AG20443 (cell line): ENCODE measurements around the gene BATF2.
"Not testable (repeated sequence)": the region's sequence is repeated elsewhere in the genome, so short reads cannot be mapped to it uniquely, and the experiment has no call there.

ENCODE experiments used
- DNase-seq: peaks from one replicate; pipeline ENCODE4 v3.0.0; 2012; ENCODE audit warnings: low spot score, mixed read lengths

Gene BATF2

DNA sequence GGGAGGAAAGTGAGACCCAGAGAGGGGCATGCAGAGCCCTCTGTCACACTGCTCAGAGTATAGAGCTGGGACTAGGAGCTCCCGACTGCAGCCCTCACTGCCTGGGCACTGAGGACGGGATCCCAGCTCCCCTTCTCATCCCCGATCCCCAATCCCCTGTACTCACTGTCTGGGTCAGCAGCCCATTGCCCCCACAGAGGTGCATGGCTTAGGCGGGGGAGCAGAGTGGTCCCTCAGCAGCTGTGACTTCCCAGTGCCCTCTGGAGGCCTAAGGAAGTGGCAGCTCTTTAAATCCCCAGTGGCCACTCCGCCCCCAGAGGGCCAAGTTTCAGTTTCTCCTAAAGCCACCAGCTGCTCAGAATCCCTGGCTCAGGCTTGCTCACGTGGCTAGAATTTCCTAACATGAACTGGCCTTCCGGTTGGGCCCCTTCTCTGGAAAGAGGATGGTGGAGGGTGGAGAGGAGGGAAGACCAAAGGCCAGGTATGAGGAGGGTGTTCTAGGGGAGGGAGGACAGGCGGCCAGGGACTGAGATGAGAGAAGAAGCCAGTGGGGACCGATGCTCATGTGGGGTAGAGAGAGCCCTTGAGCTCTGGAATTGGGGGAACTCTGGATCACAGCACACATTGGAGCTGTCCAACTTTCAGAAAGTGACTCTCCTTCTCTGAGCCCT is at the start of gene BATF2:
Gene BATF2 (minus strand): TSS at position 262 of the 671 bp plus-strand sequence. CDS start 57 bp downstream, at position 205.
- peak; percentile 74 for DNase-seq

GRCh38 chr11:65045728-65046127 is 49.0 kb upstream of the BATF2 start:
- no peak for DNase-seq

DNA sequence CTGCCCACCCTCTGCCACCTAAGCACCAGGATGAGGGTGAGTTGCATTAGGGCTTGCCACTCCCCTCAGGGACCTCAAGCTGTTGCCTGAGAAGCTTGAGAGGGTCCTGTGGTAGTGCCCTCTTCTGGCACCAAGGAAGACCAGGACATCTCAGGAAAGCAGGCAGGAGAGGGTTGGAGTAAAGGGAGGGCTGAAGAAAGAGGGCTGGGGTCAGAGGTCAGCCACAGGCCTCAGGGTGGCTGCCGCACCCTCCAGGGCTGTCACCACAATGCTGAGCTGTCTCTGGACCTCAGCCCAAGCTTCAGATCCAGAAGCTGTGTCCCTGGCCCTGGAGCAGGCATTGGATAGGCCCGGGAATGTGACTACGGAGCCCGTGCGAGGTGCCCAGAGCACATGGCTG is 48.3 kb upstream of the BATF2 start:
- no peak for DNase-seq

DNA sequence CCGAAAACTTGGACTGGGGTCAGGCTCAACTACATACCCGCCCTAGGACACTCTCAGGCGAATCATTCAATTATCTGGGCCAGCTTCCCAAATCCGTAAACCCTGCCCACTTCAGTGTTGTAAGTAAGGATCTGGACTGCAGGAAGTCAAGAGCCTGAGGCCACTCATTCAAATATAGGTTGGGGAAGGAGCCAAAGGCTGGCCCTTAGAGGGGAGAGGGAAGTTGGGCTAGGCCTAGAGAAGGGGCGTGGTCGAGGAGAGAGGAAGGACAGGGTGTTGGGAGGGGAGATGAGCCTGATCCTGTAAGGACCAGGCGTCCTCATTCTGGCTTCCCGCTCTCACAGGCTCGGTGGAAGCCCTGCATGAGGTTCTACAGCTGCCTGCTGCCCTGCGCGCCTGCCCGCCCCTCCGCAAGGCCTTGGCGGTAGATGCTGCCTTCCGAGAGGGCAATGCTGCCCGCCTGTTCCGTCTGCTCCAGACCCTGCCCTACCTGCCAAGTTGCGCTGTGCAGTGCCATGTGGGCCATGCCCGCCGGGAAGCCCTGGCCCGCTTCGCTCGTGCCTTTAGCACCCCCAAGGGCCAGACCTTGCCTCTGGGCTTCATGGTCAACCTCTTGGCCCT is 47.2 kb upstream of the BATF2 start:
- peak; percentile 68 for DNase-seq

- DNase-seq, result no peak
Observed at GRCh38 chr11:65042891-65043290, 46.1 kb upstream of the BATF2 start.

- peak; percentile 95 for DNase-seq
Observed at GRCh38 chr11:65040847-65041622, 44.3 kb upstream of the BATF2 start, which contains the start of gene SAC3D1. TSS of gene SAC3D1 (plus strand) at chr11:65041210. CDS start at chr11:65041293, 83 bp downstream.

DNA sequence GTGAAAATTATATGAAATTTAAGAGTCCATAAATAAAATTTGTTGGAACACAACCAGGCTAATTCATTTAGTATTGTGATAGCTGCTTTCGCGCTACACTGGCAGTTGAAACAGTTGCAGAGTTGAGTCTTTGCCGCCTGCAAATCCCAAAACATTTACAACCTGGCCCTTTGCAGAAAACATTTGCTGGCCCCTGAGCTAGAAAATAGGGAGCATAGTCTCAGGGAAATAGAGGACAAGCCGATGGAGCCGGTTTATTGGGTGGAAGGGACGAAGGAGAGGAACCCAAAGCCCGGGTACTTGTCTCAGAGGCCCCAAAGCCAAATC is 43.7 kb upstream of the BATF2 start:
- DNase-seq, result no peak

DNA sequence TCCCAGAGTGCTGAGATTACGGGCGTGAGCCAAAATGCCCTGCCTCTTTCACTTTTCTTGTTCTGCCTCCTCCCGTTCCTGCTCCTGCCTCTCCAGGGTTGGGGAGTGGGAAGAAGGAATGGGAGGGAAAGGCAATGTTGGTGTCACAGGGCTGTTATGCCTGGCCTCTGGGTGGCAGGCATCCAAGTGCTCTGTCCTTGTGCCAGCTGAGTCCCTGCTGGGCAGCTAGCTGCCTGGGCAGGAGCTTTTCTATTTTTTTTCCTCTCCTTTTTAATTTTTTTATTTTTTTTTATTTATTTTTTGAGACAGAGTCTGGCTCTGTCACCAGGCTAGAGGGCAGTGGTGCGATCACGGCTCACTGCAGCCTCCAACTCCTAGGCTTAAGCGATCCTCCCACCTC is 40.2 kb upstream of the BATF2 start:
- DNase-seq, result no peak

DNA sequence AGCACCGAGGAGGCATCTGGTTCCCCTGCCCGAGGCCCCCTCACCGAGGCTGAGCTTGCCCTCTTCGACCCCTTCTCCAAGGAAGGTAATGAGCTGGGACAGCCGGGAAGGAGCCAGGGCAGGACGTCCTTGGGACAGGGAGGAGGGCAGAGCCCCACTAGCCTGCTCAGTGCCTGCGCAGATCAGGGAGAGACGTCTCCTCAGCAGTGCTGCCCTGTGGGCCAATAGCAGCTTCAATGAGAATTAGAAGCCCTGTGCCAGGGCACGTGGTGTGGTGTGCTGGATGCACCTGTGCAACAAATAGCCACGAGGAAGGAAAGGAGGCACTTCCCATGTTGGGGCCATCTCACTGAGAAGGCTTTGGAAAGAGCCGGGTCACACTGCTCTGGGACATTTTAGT is 38.8 kb upstream of the BATF2 start:
- DNase-seq, result no peak

DNA sequence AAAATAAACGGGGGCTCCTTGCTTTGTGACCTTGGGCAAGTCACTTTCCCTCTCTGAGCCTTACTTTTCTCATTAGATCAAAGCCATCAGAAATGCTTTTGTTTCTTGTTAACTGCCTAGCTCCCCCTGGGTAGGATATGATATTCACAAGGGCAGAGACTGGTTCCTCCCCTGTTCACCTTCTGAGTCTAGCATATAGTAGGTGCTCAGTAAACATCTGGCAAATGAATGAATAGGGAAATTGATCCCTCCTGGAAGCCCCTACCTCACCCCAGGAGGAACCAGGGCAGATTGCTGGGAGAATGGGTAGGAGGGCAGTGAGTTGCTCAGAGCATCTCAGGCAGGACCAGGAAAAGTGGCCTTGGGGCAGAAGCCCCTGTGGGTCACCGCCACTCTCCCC is 37.7 kb upstream of the BATF2 start:
- DNase-seq, result no peak

DNA sequence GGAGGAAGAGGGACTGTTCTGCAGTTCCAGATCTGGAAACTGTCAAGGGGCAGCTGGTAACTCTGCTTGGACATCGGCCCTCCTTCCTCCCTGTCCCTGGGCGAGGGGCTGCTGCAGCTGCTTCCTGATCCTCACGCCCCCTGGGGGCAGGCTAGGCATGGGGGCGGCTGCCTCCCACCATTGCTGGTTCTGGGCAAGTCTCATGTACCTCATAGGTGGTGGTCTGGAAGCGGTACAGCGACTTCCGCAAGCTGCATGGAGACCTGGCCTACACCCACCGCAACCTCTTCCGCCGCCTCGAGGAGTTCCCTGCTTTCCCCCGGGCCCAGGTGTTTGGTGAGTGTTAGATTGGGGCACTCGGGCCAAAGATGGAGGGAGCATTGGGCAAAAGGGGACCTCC is 35.4 kb upstream of the BATF2 start:
- DNase-seq, result no peak

DNA sequence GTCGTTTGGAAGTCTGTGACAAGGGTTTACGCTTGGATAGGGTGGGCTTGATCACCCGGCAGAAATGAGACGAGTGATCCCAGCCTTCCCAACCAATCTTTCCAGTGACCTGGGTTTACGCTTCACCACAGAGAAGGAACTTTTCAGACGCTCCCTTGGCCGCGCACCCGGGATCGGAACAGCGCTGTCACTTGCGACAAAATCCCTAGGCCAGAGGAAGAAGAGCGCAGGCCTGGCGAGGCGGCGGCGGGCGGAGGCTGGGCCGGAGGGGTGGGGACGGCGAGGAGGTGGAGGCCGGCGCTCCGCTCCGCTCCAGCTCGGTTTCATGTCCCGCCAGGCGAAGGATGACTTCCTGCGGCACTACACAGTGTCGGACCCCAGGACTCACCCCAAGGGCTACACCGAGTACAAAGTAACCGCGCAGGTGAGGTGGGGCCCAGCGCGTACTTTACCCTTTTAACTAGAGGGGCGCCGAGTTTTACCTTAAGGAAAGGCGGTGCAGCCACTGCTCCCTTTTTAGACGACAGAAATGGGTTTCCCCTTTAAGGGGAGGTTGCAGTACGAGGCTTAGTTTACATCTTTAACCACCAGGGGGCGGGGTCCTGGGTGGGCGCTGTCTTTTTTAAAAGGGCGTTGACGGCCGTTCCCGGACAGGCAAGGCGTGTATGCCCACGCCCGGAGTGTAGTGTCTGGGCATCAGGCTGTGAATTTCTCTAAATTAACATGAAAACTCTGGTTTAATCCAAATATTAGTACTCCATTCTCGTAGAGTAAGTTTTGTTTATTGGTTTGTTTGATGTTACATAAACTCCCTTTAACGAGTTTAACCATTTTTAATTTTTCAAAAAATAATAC is 30.7 kb upstream of the BATF2 start, which contains the start of gene SNX15:
Gene SNX15 (plus strand): TSS at position 227 of the 855 bp plus-strand sequence. CDS start 99 bp downstream, at position 326.
- peak; percentile 95 for DNase-seq

- no peak for DNase-seq
Observed at GRCh38 chr11:65026810-65027209, 30.0 kb upstream of the BATF2 start.

DNA sequence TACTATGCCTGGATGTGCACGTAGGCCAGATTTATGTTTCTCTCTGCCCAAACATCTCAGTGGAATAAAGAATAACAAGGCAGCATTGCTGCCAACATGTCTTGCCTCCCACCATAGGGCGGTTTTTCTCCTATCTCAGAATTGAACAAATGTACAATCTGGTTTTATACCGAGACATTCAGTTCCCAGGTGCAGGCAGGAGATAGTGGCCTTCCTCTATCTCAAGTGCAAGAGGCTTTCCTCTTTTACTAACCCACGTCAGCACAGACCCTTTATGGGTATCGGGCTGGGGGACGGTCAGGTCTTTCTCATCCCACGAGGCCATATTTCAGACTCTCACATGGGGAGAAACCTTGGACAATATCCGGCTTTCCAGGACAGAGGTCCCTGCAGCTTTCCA is 26.7 kb upstream of the BATF2 start:
- DNase-seq, result not testable (repeated sequence)

DNA sequence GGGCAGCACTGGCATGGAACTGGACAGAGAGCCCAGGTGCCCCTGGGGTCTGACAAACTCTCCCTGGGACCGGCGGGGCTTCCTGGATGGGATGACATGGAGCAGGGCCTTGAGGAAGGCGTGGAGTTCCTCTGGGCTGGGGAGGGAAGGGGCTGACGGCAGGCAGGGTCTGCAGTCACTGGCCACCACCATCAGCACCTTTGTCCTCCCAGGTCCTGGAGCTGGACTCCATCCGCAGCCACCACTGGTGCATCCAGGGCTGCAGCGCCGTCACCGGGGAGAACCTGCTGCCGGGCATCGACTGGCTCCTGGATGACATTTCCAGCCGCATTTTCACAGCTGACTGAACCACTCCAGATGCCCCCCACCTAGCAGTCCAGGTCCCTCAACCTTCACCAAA is 24.7 kb upstream of the BATF2 start:
- no peak for DNase-seq

DNA sequence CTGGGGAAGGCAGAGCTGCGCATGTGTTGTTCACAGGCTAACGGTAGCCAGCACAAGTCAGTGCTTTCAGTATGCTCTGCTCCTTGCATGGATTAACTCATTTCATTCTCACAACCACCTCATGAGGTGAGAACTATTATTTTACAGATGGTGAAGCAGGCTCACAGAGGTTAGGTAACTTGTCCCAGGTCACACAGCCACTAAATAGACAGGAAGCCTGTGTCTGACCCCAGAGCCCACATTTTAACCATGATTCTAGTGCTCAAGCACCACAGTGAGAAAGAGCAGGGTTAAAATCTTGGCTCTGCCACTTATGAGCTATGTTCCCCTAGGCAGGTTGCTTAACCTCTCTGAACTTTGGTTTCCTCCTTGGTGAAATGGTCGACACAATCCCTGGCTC is 24.2 kb upstream of the BATF2 start:
- no peak for DNase-seq

DNA sequence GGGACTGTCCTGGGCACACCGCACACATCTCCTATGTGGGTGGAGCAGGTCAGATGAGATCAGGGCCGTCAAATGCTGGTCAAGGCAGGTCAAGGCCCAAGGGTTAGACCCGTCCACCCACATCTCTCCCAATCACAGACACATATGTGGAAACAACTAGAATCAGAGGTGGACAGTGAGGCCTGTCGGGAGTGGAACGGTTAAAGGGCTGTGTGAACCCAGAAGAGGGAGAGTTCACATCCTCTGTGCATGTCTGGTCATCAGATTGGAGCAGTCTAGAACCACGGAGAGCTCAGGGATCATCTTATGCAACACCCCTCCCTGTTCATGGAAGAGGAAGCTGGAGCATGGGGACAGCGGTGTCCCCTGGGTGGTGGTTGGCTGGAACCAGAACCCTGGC is 23.1 kb upstream of the BATF2 start:
- no peak for DNase-seq

- DNase-seq, result no peak
Observed at GRCh38 chr11:65017937-65018336, 21.2 kb upstream of the BATF2 start.

GRCh38 chr11:65016705-65017104 is 19.9 kb upstream of the BATF2 start:
- no peak for DNase-seq

DNA sequence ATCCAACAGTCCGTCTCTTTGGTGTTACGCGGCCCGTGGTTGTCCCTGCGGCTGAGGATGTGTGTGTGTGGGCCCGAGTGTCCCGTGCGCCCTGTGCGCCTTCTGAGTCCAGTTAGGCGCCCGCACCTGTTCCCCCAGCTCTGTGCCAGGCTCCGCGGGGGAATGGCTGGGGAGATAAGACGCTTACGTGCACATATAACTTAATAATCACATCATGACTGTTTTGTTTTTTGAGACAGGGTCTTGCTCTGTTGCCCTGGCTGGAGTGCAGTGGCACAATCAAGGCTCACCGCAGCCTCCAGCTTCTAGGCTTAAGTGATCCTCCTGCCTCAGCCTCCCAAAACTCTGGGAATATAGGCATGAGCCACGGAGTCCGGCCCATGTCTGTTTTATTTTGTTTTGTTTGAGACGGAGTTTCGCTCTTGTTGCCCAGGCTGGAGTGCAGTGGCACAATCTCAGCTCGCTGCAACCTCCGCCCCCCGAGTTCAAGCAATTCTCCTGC is 18.0 kb upstream of the BATF2 start:
- DNase-seq, result no peak

DNA sequence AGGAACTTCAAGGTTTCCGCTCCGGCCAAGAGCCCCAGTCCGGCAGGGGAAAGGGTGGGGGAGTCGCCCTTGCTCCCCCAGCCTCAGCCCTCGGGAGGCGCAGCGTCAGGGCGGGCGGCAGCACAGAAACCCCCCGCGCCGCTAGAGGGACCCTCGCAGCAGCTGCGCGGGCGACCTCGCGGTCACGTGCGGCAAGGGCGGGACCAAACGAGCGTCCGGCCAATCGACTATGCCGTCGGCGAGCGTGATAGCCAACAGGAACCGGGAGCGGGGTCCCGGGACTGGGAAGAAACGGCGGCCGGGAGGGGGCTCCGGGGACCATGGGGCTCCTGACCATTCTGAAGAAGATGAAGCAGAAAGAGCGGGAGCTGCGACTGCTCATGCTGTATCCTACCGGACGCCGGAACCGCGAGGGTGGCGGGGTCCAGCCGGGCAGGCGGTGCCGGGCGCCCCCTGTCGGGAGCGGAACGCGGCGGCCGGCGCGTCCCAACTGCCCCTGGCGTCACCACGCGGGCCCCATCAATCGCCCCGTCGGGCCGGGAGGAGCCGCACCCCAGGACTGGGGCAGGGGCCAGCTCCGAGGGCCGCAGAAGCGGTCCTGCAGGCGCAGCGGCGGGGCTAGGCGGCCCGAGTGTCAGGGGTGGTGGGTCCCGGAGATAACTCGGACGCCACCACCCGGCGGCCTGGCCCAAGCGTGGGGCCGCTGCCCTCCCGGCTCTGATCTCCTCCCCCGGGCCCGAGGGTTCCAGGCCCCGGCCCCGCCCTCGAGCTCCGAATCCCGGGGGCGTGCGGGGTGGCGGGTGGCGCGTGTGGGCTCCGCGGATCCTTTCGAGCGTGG is 17.3 kb upstream of the BATF2 start, which contains the start of gene ARL2:
Gene ARL2 (plus strand): TSS at position 273 of the 838 bp plus-strand sequence. CDS start 48 bp downstream, at position 321.
- DNase-seq, result peak; percentile 94
